ENCODE measurements around the gene NPTXR.

Gene NPTXR

DNA sequence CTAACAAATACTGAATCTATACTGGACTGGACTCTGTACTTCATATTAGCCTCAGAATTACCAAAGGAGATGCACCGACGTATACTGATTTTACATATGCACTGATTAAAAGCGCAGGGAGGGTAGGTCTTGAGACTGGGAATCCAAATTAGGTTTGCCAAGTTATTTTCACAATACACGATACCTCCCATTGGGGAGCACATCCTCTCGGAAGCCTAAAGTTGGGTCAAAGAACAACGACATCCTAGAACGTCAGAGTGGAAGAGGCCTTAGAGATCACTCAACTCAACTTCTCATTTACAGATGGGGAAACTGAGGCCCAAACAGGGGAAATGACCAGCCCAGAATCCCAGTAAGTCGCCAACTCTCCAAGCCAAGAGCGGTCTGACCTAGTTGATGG is 50.5 kb downstream of the NPTXR start:
- no peak for DNase-seq

DNA sequence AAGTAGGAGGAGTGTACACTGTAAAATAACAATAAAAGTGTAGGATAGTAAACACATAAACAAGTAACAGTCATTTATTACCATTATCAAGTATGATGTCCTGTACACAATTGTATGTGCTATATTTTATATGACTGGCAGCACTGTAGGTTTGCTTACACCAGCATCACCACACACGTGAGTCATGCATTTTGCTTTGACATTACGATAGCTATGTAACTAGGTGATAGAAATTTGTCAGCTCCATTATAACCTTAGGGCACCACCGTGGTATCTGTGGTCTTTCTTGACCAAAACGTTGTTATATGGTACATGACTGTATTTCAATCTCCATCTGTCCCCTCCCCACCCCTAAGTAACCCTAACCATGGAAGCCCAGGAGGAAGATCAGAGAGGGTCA is 51.0 kb downstream of the NPTXR start:
- DNase-seq, result no peak

DNA sequence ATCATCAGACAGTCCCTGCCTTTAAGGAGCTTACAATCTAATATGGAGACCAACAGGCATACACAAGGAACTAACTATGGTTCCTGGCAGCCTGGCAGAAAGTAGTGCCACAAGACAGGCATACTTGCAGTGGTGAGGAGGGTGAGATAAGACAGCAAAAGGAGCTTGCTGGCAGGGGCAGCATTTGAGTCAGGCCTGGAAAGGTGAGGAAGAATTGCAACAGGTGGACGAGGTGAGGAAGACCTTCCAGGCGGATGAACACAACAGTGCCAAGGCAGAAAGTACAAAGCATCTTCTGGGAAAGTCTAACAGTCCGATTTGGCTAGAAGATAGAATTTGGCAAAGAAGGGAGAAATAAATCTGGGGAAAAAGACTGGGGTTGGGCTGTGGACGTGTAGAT is 54.2 kb downstream of the NPTXR start:
- DNase-seq, result no peak

DNA sequence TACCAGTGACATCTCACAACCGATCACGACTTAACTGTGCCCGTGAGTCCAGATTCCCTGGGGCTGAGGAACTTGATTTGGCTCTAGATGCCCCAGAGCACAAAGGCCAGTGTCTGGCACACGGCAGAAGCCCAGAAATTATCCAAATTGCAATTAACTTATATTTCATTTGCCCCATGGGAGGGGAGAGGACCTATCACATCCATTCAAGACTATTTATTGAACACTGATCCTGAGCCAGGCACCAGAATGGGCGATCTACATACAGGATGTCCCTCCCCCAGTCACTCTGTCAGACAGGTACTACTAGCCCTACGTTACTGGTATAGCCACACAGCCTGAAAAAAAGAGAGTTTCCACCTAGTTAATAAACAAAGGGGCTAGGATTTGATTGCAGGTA is 55.0 kb downstream of the NPTXR start:
- DNase-seq, result no peak

DNA sequence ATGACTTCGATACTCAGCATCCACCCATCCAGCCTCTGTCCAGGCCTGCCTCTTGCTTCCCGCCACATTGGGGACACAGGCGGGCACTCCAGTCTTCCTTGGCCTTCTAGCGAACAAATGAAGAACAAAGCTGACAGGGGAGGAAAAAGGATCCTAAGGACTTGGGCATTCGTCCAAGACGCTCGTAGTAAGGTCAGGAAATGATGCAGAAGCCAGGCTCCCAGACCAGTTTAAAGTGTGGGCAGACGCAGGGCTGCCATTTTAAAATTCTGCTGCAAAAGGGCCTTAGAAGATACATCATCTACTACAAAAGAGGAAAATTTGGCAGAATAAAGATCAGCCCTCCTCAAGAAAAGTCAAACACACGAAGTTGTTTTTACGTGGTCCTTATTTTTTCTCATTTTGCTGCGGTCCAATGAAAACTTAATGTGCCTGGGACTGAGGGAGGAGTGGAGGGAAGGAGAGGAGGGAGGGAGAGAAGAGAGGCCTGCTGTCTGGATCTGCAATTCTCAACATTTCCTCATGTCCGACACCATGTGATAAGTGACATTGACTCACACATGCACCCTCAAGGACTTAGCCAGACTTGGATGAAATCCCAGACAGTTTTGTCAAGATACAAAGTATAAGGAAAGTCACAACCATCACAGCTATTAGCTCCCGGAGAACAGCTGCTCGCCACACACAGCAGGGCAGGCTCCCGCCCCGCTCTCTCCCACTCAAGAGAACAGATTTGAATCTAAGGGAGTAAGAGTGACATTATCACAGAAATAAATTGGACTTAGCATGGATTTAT is 55.6 kb downstream of the NPTXR start:
- no peak for DNase-seq

DNA sequence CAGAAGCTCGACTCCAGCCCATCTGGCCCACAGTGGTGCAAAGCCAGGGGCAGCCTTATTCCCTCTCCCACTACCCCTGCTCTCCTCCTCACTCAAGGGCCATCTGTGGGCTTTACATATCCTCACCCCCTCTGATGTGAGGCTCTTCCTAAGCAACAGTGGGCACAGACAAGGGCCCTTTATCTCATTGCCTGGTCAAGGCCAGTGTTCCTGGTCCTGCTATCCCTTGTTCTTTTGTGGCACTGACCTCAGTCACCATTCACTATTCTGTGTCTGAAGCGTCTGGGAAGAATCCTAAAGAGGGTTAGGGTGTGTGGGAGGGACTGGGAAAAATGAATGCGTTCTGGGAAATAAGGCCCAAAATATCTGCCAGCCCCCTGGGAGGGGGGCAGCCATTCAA is 57.2 kb downstream of the NPTXR start:
- no peak for DNase-seq

DNA sequence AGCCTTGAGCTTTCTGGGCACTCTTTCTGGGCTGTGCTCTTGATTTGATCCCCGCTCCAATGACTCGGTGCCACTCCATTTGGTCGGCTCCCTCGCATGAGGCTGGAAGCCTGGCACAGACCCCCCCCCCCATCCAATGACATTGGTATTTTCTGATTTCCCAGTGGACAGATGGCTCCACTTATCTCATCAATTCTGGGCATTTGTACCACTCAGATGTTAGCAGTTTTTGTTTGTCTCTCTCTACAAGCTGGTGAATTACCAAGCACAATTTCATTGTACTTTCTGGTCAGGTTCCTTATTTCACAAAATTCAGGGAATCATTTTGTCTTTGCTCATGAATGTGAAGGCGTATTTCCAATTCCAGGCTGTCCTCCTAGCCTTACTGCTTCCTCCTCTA is 59.0 kb downstream of the NPTXR start:
- no peak for DNase-seq

DNA sequence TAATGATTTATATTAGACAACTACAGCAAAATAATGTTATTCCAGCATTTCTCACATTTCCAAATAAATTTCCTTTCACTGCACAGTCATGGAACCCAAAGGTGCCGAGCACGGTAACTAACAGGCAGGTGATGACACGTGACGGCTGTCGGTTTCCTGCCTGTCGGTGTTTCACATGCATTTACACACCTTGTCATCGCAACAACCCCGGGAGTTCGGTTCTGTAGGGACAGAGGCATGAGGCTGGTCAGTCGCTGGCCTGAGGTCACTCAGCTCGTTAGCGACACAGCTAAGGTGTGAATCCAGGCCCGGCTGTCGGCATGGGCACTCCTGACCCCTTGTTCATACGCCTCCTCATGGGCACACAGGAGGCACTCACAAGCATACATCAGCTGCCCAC is 59.8 kb downstream of the NPTXR start:
- DNase-seq, result no peak

DNA sequence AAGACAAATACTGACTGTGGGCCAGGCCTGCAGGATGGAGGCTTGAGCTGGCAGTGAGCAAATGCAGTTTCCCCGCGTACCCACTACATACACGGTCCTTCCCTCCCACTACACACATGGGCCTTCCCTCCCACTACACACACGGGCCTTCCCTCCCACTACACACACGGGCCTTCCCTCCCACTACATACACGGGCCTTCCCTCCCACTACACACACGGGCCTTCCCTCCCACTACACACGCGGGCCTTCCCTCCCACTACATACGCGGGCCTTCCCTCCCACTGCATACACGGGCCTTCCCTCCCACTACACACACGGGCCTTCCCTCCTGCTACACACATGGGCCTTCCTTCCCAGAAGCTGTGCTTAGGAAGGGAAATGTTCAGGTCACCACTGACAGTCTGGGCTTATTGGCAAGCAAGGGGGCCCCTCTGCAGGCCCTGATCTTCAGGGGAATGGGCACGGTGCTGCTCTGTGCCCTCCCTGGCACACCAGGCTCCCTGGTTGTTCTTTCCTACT is 60.7 kb downstream of the NPTXR start:
- DNase-seq, result no peak

DNA sequence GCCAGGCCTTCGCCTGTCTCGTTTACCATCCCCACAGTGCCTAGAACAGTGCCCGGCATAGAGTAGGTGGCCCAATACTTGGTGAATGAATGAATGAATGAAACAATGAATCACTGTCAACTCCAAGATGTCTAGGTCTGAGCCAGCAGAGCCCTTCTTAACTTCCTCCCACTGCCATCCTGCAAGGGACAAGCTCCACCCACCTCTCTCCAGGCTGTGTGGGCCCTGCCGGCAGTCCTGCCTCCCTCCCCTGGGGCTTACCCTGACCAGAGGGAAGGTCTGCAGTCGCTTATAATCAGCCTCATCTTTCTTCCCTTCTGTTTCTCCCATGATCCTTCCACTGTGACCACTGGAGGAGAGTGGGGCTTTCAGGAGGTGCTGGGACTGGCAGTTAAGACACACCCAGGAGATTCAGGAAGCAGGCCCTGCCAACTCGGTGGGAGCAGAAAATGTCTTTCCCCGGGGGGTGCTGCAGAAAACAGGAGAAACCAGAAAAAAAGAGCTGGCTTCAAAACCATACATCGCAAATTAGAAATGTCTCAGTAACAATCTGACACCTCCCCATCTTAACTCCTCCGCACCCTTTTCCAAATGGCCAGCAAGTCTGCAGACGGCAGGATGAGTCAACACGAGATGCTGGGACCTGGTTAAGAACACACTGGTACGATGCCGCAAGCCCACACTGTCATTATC is 61.3 kb downstream of the NPTXR start:
- DNase-seq, result no peak

DNA sequence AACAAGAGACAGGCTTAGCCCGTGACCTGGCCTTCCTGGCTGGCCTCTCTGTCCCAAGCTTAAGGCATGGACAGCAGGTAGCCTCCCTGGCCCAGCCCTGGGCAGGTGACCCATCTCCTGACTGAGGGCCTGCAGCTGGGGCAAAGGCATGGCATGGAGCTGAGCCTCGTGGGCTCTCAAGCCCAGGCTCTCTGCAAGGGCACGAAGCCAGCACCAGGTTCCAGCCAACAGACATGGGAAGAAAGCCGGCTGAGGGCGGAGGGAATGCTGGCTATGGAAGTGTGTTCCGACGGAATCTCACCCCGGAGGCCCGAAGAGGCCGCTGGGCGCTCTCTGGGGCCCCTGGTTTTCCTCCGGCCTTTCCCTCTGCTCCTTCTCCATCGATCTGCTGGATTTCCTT is 62.8 kb downstream of the NPTXR start:
- DNase-seq, result no peak

DNA sequence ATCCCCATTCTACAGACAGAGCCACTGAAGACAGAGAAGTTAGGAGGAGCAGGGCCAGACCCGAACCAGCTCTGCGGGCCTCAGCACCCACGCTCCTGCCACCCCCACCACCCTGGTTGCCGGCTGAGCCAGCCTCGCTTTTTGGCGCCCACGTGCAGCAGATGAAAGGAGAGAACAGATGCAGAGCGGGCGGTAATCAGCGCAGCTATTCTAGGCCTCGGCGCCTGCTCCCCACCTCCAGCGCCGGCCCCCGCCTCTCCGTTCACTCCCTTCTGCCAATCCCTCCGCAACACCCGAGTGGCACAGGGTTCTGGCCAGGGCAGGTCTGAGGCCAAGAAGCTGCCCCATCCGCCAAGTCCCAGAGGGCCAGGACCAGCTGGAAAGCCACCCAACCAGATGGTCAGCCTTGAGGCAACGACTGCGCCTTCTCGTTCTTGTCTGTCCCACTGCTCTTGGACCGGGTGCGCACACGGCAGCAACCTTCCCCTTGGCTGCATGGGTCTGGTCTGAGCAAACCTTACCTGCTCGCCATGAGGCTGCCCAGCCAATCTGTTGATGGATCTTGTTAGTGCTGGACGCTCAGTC is 66.6 kb downstream of the NPTXR start:
- no peak for DNase-seq

DNA sequence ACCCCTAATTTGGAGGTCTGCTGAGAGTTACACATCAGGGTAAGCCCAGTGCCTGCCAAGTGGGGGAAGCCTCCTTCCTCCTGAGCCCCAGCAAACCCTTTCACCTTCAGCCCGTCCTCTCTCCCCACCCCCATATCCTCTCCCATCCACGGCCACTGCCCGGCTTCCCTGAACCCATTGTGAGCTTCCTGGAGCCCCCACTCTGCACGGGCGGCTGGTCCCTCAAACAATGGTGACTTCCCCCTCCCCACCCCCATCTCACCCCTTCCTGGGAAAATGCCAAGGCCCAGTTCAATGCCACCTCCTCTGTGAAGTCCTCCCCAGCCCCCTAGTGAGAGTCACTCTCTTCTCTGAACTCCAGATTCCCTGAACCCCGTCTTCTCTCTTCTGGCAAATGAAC is 67.7 kb downstream of the NPTXR start:
- DNase-seq, result no peak

DNA sequence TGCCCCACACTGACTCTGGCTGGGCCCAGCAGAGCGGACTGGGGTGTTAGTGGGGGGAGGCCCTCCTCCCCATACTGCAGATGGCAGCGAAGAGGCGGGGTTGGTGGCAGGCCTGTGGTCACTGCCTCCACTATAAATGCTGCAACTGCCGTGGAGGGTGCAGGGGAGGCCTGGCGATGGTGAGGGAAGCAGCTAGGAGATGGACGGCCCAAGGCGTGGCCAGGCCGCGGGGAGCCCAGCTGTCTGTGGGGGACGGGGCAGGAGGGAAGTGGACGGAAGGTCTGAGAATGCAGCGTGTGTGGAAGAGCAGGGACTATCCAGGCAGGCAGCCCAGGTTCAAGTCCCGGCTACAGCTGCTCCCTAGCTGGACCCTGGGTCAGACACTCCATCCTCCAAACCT is 68.2 kb downstream of the NPTXR start:
- DNase-seq, result no peak

DNA sequence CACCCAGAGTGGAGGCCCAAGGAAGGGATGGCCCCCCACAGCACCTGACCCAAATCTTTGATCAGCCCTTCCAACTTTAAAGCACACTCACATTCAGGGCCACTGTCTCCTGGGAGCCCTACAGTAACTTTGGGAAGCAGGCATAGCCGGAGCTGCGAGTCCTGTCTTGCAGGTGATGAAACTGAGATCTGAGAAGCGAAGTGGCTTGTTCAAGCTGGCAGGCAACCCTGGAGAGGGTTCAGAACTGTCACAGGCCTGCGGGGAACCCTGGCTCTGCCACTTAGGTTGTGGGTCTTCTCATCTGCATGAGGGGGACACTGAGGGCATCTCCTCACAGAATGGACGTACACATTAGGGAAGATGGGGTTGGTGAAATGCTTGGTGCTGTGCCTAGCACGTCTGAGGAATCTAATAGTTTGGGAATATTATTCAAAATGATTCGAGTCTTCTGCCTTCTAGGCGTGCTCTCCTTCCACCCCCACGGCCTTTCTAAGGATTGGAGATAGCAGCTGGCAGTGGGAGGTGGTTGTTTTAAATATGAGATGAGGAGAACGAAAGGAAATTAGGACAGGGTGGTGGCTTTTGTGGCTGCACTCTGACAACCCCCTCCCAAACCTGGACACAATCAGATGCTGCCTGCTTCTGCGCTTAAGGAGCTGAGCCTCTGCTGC is 69.2 kb downstream of the NPTXR start:
- DNase-seq, result no peak

DNA sequence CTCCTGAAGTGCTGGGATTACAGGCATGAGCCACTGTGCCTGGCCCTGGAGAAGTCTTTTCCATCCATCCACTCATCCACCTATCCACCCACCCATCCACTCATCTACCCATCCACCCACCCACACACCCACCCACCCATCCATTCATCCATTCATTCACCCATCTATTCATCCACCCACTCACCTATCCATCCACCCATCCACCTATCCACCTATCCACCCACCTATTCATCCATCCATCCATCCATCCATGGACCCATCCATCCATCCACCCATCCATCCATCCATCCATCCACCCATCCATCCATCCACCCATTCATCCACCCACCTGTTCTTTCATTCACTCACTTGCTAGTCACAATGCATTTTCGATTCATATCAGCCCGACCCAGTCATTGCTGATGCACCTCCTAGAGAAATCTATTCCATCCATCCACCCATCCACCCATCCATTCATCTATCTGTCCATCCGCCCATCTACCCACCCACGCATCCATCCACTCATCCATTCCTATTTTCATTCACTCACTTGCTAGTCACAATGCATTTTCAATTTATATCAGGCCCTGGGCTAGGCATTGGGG is 70.4 kb downstream of the NPTXR start:
- no peak for DNase-seq

DNA sequence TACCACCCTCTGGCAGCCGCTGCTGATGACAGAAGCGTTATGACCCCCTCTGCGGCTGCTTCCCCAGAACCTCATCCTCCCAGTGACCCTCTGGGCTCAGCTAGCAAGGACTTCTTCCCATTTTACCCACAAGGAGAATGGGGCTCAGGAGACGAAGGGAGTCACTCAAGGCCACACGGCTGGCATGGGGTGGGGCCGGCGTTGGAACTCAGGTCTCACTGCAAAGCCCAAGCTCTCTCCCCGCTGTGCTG is 71.3 kb downstream of the NPTXR start:
- DNase-seq, result no peak

DNA sequence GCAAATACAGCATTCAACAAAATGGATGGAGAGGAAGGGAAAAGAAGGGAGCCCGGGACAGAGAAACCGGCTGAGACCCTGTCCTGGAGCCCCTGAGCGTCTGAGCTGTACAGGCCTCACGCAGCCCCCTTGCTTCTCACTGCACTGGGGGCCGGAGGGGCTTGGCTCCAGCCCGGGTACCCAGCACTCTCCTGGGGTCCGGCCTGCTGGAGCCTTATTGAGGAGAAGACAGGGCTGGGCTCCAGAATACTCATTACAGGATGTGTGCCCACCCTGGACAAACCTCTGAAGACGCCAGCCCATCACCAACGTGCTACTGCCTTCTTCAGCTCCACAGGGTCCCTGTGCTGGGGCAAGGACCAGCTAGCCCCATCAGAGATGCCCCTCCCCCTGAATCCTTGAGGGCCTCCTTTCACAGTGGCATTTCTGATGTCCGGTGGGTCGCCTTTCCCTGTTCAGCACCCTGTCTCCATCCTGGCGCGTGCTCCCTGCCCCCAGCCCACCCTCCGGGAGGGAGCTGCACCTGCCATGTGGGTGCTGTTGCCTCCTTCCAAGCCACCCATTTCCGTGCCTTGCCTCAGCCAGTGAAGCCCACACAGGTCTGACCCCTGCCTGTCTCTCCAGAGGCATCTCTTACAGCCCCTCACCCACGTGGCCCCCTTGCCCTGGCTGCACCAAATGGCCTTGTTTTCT is 73.4 kb downstream of the NPTXR start:
- DNase-seq, result no peak

All from activated CD8-positive, alpha-beta memory T cell treated with anti-CD3 and anti-CD28 coated beads, Interleukin-2, amount 50 U/mL, for 4 hours (primary cell).